CD1c-positive myeloid dendritic cell (primary cell): ENCODE results near the gene HNRNPCL2.
"Not testable (repeated sequence)": the region's sequence is repeated elsewhere in the genome, so short reads cannot be mapped to it uniquely, and the experiment has no call there.

Experiments
- DNase-seq: peaks from one replicate; pipeline ENCODE4 v3.0.0-alpha.2; 2016; ENCODE audit errors: extremely low spot score

HNRNPCL2 gene

DNA sequence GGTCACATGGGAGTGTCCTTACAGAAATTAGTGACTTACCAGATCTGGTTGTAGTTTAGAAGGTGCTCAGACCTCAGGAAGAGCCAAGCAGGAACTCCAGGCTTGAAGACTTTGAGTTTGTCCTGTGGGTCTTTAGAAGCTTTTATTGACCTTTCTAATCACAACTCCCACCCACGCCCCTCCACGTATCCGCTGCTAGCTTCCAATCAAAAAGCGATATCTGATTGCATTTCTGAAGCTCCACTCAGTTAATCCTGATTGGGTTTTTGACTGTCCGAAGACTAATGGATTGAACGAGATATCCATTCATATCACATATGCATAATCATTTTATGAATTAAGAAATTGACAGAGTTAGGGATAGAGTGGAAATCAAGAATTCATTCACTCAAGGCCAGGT lies at the start of gene HNRNPCL2:
Gene HNRNPCL2 (minus strand): TSS at position 101 of the 400 bp plus-strand sequence. CDS start 454 bp downstream, outside the sequence.
- DNase-seq: not testable (repeated sequence)

DNA sequence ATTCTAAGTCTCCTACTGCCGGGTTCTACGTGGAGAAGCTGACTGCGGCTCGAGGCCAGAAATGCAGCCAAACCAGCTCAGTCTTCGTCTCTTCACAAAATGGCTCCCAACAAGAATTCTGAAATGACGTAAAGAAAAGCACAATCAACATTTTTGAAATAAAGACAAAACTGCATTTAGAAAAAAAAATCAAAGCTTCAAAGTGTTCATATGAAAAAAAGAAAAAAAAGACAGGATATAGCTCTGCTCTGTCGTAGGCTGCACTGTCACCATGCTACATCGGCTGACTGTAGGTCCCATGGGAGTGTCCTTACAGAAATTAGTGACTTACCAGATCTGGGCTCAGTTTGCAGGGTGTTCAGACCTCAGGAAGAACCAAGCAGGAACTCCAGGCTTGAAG lies 48.9 kb upstream of the HNRNPCL2 start, which contains the start of gene HNRNPCL4:
Gene HNRNPCL4 (minus strand): TSS at position 101 of the 400 bp plus-strand sequence. CDS start 164 bp downstream, outside the sequence.
- not testable (repeated sequence) for DNase-seq

DNA sequence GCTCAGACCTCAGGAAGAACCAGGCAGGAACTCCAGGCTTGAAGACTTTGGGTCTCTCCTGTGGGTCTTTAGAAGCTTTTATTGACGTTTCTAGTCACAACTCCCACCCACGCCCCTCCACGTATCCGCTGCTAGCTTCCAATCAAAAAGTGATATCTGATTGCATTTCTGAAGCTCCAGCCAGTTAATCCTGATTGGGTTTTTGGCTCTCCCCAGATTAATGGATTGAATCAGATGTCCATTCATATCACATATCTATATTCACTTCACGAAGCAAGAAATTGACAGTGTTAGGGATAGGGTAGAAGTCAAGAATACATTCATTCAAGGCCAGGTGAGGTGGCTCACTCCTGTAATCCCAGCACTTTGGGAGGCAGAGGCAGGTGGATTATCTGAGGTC lies 39.3 kb upstream of the HNRNPCL2 start, which contains the start of gene PRAMEF26:
Gene PRAMEF26 (minus strand): TSS at position 101 of the 400 bp plus-strand sequence. CDS start 2,914 bp downstream, outside the sequence.
- DNase-seq: not testable (repeated sequence)

DNA sequence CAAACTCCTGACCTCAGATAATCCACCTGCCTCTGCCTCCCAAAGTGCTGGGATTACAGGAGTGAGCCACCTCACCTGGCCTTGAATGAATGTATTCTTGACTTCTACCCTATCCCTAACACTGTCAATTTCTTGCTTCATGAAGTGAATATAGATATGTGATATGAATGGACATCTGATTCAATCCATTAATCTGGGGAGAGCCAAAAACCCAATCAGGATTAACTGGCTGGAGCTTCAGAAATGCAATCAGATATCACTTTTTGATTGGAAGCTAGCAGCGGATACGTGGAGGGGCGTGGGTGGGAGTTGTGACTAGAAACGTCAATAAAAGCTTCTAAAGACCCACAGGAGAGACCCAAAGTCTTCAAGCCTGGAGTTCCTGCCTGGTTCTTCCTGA lies 46.2 kb downstream of the HNRNPCL2 start, which contains the start of gene PRAMEF25:
Gene PRAMEF25 (plus strand): TSS at position 301 of the 400 bp plus-strand sequence. CDS start 2,920 bp downstream, outside the sequence.
- DNase-seq: not testable (repeated sequence)
